GM10266 (cell line): ENCODE data around the gene LCN10.

Experiments
- DNase-seq: peaks from one replicate; pipeline ENCODE4 v3.0.0; 2012; ENCODE audit errors: extremely low spot score
- TF ChIP-seq, protein P1 (sequence below): IDR thresholded peaks from 2 replicates; pipeline ENCODE4 v1.5.1; 2012; ENCODE audit warnings: mild to moderate bottlenecking, low read depth; ENCODE audit not compliant: control insufficient read depth, insufficient read depth; ENCODE audit errors: missing control alignments

The LCN10 gene

DNA sequence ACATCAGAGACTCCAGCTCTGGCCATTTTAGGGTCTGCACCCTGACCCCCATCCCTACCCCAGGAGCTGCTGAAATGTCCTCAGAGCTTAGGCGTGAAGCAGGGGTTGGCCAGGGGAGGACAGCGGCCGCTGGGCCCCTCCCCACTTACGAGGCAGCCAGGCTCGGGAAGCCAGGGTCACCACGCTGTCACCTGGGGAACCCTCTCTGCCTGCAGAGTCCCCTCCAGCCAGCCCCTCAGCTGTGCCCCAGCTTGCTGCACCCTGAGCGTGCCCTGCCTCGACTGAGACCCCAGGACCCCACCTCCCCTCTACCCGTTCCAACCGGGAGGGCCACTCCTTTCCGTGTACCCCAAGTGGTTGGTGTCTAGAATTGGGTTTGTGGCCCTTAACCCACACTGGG, 2.7 kb downstream of the LCN10 start:
- TF ChIP-seq, protein P1, sequence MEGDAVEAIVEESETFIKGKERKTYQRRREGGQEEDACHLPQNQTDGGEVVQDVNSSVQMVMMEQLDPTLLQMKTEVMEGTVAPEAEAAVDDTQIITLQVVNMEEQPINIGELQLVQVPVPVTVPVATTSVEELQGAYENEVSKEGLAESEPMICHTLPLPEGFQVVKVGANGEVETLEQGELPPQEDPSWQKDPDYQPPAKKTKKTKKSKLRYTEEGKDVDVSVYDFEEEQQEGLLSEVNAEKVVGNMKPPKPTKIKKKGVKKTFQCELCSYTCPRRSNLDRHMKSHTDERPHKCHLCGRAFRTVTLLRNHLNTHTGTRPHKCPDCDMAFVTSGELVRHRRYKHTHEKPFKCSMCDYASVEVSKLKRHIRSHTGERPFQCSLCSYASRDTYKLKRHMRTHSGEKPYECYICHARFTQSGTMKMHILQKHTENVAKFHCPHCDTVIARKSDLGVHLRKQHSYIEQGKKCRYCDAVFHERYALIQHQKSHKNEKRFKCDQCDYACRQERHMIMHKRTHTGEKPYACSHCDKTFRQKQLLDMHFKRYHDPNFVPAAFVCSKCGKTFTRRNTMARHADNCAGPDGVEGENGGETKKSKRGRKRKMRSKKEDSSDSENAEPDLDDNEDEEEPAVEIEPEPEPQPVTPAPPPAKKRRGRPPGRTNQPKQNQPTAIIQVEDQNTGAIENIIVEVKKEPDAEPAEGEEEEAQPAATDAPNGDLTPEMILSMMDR: no peak
- no peak for DNase-seq

GRCh38 chr9:136739509-136739908, 3.2 kb downstream of the LCN10 start:
- TF ChIP-seq, protein P1: no peak
- DNase-seq: no peak

- TF ChIP-seq, protein P1: no peak
- DNase-seq: no peak
Observed at GRCh38 chr9:136738960-136739359, 3.8 kb downstream of the LCN10 start.

- DNase-seq: no peak
- TF ChIP-seq, protein P1: no peak
Observed at GRCh38 chr9:136735812-136736480, 6.8 kb downstream of the LCN10 start.

DNA sequence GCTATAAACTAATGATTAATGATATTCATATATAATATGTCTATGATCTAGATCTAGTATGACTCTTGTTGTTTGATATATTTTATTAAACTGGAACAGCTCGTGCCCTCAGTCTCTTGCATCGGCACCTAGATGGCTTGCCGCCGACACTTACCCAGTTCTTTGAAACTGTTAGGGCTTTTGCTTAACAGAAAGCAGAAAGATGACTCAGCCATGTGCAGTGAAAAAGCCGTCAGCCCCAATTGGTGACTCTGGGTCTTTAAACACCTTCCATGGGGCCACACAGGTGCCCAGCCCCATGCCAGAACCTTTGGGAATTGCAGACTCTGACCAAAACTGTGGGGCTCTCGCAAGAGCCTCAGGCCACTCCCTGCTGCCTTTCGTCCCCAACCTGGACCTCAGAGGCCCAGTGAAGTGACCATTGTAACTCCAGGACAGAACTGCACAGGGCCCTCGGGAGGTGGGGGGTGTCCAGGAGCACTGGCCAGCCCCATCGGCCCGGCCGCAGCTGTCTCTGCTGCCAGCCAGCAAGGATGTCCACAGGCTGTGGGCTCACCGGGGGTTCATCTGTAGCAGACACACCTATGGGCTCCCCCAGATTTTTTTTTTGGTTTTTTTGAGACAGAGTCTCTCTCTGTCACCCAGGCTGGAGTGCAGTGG, 7.8 kb downstream of the LCN10 start:
- TF ChIP-seq, protein P1: no peak
- DNase-seq: no peak

DNA sequence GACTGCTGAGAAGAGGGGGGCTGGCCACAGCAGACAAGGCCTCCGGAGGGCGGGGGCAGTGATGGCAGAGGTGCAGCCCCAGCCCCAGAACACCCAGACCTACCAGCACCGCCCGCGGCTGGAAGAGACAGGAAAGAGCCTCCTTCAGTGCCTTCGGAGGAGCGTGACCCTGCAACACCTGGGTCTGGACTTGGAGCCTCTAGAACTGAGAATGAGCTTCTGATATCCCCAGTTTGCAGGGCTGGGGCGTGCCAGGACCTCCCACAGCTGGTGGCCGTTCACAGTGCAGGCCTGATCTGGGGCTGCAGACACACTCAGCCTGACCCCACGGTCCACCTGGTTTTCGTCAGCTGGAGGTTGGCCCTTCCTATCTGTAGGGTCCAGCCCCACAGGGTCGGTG, 9.1 kb downstream of the LCN10 start:
- no peak for DNase-seq
- TF ChIP-seq, protein P1: no peak
